T-helper 1 cell (primary cell): Measurements from ENCODE around the gene GLP2R.

ENCODE experiments used
- DNase-seq, 5 donors: peaks; one replicate each; pipeline ENCODE4 v3.0.0-alpha.2; 2012 to 2020

Gene GLP2R

GRCh38 chr17:9813166-9813565, 12.6 kb upstream of the GLP2R start:
- no peak for DNase-seq

GRCh38 chr17:9814337-9814945, 11.3 kb upstream of the GLP2R start:
- no peak for DNase-seq

GRCh38 chr17:9816472-9816871, 9.3 kb upstream of the GLP2R start:
- DNase-seq: no peak

GRCh38 chr17:9817086-9817485, 8.6 kb upstream of the GLP2R start:
- no peak for DNase-seq

- no peak for DNase-seq
Observed at GRCh38 chr17:9818760-9819159, 7.0 kb upstream of the GLP2R start.

GRCh38 chr17:9820448-9820847, 5.3 kb upstream of the GLP2R start:
- no peak for DNase-seq

- DNase-seq: no peak
Observed at GRCh38 chr17:9821921-9822320, 3.8 kb upstream of the GLP2R start, which contains the start of gene GSG1L2. Gene GSG1L2 (minus strand): TSS chr17:9822079. CDS start chr17:9822071, 8 bp downstream.

GRCh38 chr17:9824094-9824493, 1.6 kb upstream of the GLP2R start:
- no peak for DNase-seq

- DNase-seq: no peak
Observed at GRCh38 chr17:9824797-9825338, 856 bp upstream of the GLP2R start.

GRCh38 chr17:9828296-9829295, 2.9 kb downstream of the GLP2R start:
- DNase-seq: no peak

GRCh38 chr17:9829343-9829742, 3.6 kb downstream of the GLP2R start:
- no peak for DNase-seq

GRCh38 chr17:9830711-9831110, 5.0 kb downstream of the GLP2R start:
- DNase-seq: no peak

GRCh38 chr17:9833922-9834321, 8.2 kb downstream of the GLP2R start:
- DNase-seq: no peak

GRCh38 chr17:9837551-9838471, 12.1 kb downstream of the GLP2R start:
- DNase-seq: no peak

- DNase-seq: no peak
Observed at GRCh38 chr17:9839433-9839832, 13.7 kb downstream of the GLP2R start.

- DNase-seq: no peak
Observed at GRCh38 chr17:9842057-9842758, 16.5 kb downstream of the GLP2R start.

GRCh38 chr17:9843152-9844010, 17.7 kb downstream of the GLP2R start:
- DNase-seq: no peak

- no peak for DNase-seq
Observed at GRCh38 chr17:9844153-9844552, 18.4 kb downstream of the GLP2R start.

- DNase-seq: no peak
Observed at GRCh38 chr17:9845306-9845705, 19.6 kb downstream of the GLP2R start.

- no peak for DNase-seq
Observed at GRCh38 chr17:9850151-9850550, 24.4 kb downstream of the GLP2R start.

- DNase-seq: no peak
Observed at GRCh38 chr17:9854255-9854654, 28.5 kb downstream of the GLP2R start.
